H1 (cell line): Measurements from ENCODE around the gene VCP. TPM values are rescaled to one million over a fixed set of nuclear protein-coding genes. Genes with fewer than 3 reads are reported as not detected.
"Not testable (repeated sequence)": the region's sequence is repeated elsewhere in the genome, so short reads cannot be mapped to it uniquely, and the experiment has no call there.

ENCODE experiments used
- CTCF ChIA-PET: fragments of 300-600 bp; sonication (Branson Sonifier 250); formaldehyde crosslinking; loops from one replicate; lab custom pipeline; 2021; ENCODE audit not compliant: partially characterized antibody; lab: Charles Lee
- POLR2A ChIA-PET: fragments of 300-600 bp; sonication (Branson Sonifier 250); formaldehyde crosslinking; loops from one replicate; lab custom pipeline; 2021; ENCODE audit warnings: inconsistent platforms; ENCODE audit not compliant: partially characterized antibody; lab: Charles Lee
- DNase-seq, 2 experiments: peaks; one replicate each; pipeline versions ENCODE4 v3.0.0 to v3.0.0-alpha.2; 2010 to 2022; ENCODE audit warnings: low spot score in 2 of 2, low read depth in 1 of 2, mixed read lengths in 1 of 2
- FAIRE-seq: peaks from 2 replicates; lab custom pipeline; 2011; peaks lifted over from hg19 to GRCh38; lab: Jason Lieb, UNC
- H2AFZ ChIP-seq: 2 replicates; pipeline ENCODE4 v1.8.1; 2012; ENCODE audit warnings: low read length, inconsistent platforms
- H2AK5ac ChIP-seq: 2 replicates; pipeline ENCODE4 v1.6.1; 2013; ENCODE audit warnings: low read depth, low read length
- H2BK120ac ChIP-seq: replicated peaks from 2 replicates; pipeline ENCODE3; 2013; ENCODE audit warnings: low read depth, low read length, inconsistent platforms
- H2BK12ac ChIP-seq: 2 replicates; pipeline ENCODE4 v1.6.1; 2013; ENCODE audit warnings: low read depth, low read length
- H2BK15ac ChIP-seq: 2 replicates; pipeline ENCODE4 v1.6.1; 2013; ENCODE audit warnings: low read length
- H2BK20ac ChIP-seq: 2 replicates; pipeline ENCODE4 v1.6.1; 2013; ENCODE audit warnings: low read length
- H2BK5ac ChIP-seq: 2 replicates; pipeline ENCODE4 v1.6.1; 2013; ENCODE audit warnings: low read depth, low read length
- H3K14ac ChIP-seq: 2 replicates; pipeline ENCODE4 v1.6.1; 2013; ENCODE audit warnings: inconsistent platforms; ENCODE audit not compliant: insufficient read length
- H3K18ac ChIP-seq: 2 replicates; pipeline ENCODE4 v1.6.1; 2013; ENCODE audit warnings: low read length; ENCODE audit errors: extremely low read depth
- H3K23ac ChIP-seq: 2 replicates; pipeline ENCODE4 v1.6.1; 2013; ENCODE audit warnings: inconsistent platforms; ENCODE audit not compliant: insufficient read length
- H3K23me2 ChIP-seq: 2 replicates; pipeline ENCODE4 v1.6.1; 2013; ENCODE audit warnings: low read depth, low read length
- H3K27ac ChIP-seq: 2 replicates; pipeline ENCODE4 v1.6.1; 2011; ENCODE audit warnings: low read depth, low read length, inconsistent platforms
- H3K27me3 ChIP-seq, 4 experiments: replicated peaks in 1 of 4; 1 replicate in 1 of 4; 2 replicates in 3 of 4; pipeline versions ENCODE4 v1.6.1 to v1.8.1; 2011 to 2013; ENCODE audit warnings: low read length in 3 of 4, mild to moderate bottlenecking in 3 of 4, inconsistent platforms in 2 of 4, mixed read lengths in 2 of 4, moderate library complexity in 1 of 4; ENCODE audit not compliant: control insufficient read depth in 3 of 4, insufficient read depth in 3 of 4; ENCODE audit errors: extremely low read depth in 1 of 4
- H3K36me3 ChIP-seq, 4 experiments: 2 replicates each; pipeline versions ENCODE4 v1.6.1 to v1.8.1; 2011 to 2013; ENCODE audit warnings: mild to moderate bottlenecking in 4 of 4, low read length in 3 of 4, moderate library complexity in 2 of 4, control low read depth in 1 of 4, inconsistent platforms in 1 of 4; ENCODE audit not compliant: insufficient read depth in 4 of 4, control insufficient read depth in 2 of 4
- H3K4ac ChIP-seq: replicated peaks from 2 replicates; pipeline ENCODE3; 2013; ENCODE audit warnings: low read length, low read depth, mixed read lengths, inconsistent platforms; ENCODE audit not compliant: insufficient read length
- H3K4me1 ChIP-seq, 4 experiments: replicated peaks in 1 of 4; 1 replicate in 1 of 4; 2 replicates in 3 of 4; pipeline versions ENCODE4 v1.6.1 to v1.8.1; 2011 to 2013; ENCODE audit warnings: low read length in 3 of 4, inconsistent platforms in 2 of 4, mixed read lengths in 1 of 4; ENCODE audit not compliant: insufficient read depth in 4 of 4, control insufficient read depth in 3 of 4
- H3K4me2 ChIP-seq, 2 experiments: 2 replicates each; pipeline versions ENCODE4 v1.6.1 to v1.8.1; 2011 to 2013; ENCODE audit warnings: low read depth in 2 of 2, low read length in 2 of 2, control low read depth in 1 of 2, inconsistent platforms in 1 of 2, mild to moderate bottlenecking in 1 of 2; ENCODE audit not compliant: insufficient read depth in 1 of 2
- H3K4me3 ChIP-seq, 4 experiments: fragments of 200-600, 300-600 bp in 1 of 4; sonication (generic), shearing (Covaris generic), sonication (Bioruptor Twin) in 1 of 4; 2 replicates each; pipeline versions ENCODE4 v1.5.1 to v1.8.1; 2011 to 2016; ENCODE audit warnings: low read length in 4 of 4, low read depth in 3 of 4, control low read depth in 2 of 4, inconsistent platforms in 2 of 4, mild to moderate bottlenecking in 2 of 4, mixed read lengths in 1 of 4, moderate library complexity in 1 of 4; ENCODE audit not compliant: insufficient read depth in 2 of 4; ENCODE audit errors: extremely low read depth in 1 of 4
- H3K56ac ChIP-seq: replicated peaks from 2 replicates; pipeline ENCODE3; 2013; ENCODE audit warnings: low read depth, mild to moderate bottlenecking, mixed read lengths, low read length, inconsistent platforms; ENCODE audit not compliant: insufficient read length
- H3K79me1 ChIP-seq: 2 replicates; pipeline ENCODE4 v1.6.1; 2013; ENCODE audit warnings: low read depth, low read length, control low read depth
- H3K79me2 ChIP-seq, 2 experiments: 2 replicates each; pipeline versions ENCODE4 v1.6.1 to v1.8.1; 2012 to 2013; ENCODE audit warnings: low read length in 2 of 2, mild to moderate bottlenecking in 2 of 2, inconsistent platforms in 1 of 2; ENCODE audit not compliant: insufficient read depth in 2 of 2, control insufficient read depth in 1 of 2
- H3K9ac ChIP-seq, 4 experiments: replicated peaks in 1 of 4; 1 replicate in 1 of 4; 2 replicates in 3 of 4; pipeline versions ENCODE4 v1.6.1 to v1.8.1; 2011 to 2013; ENCODE audit warnings: low read depth in 3 of 4, low read length in 3 of 4, control low read depth in 2 of 4, mild to moderate bottlenecking in 2 of 4, moderate library complexity in 2 of 4, inconsistent platforms in 1 of 4; ENCODE audit errors: extremely low read depth in 1 of 4
- H3K9me3 ChIP-seq, 2 experiments: 2 replicates each; pipeline versions ENCODE4 v1.6.1 to v1.8.1; 2012 to 2013; ENCODE audit warnings: mild to moderate bottlenecking in 2 of 2, moderate library complexity in 2 of 2, control low read depth in 1 of 2, inconsistent platforms in 1 of 2, low read depth in 1 of 2, low read length in 1 of 2, mixed read lengths in 1 of 2; ENCODE audit not compliant: insufficient read depth in 2 of 2
- H4K20me1 ChIP-seq, 2 experiments: replicated peaks in 1 of 2; 2 replicates each; pipeline versions ENCODE3 to v1.8.1; 2011 to 2013; ENCODE audit warnings: inconsistent platforms in 2 of 2, low read length in 2 of 2, mild to moderate bottlenecking in 1 of 2; ENCODE audit not compliant: insufficient read depth in 2 of 2, control insufficient read depth in 1 of 2
- H4K5ac ChIP-seq: 2 replicates; pipeline ENCODE4 v1.6.1; 2013; ENCODE audit warnings: low read length, low read depth, mixed read lengths, inconsistent platforms; ENCODE audit not compliant: insufficient read length
- H4K8ac ChIP-seq: 2 replicates; pipeline ENCODE4 v1.8.0; 2013; ENCODE audit warnings: mild to moderate bottlenecking, moderate library complexity, low read length, inconsistent platforms; ENCODE audit not compliant: insufficient read depth; ENCODE audit errors: extremely low read depth
- H4K91ac ChIP-seq: replicated peaks from 2 replicates; pipeline ENCODE3; 2013; ENCODE audit warnings: low read length, mixed read lengths, inconsistent platforms; ENCODE audit not compliant: insufficient read length
- WGBS, 2 experiments: shearing (Covaris generic) in 1 of 2; methylation state at CpG; one replicate each; pipeline versions ENCODE4 v1.1.6 to v1.1.7; 2013 to 2015; ENCODE audit warnings: low lambda C conversion rate in 2 of 2, mixed read lengths in 2 of 2, inconsistent platforms in 1 of 2, low coverage in 1 of 2, missing lambda C conversion rate in 1 of 2; ENCODE audit not compliant: insufficient replicate concordance in 2 of 2, insufficient coverage in 1 of 2, insufficient read length in 1 of 2; ENCODE audit errors: extremely low coverage in 1 of 2, missing lambda C conversion rate in 1 of 2; 5-methylcytosine and 5-hydroxymethylcytosine counted together
- polyA plus RNA-seq, 7 experiments: library from polyadenylated mRNA; depleted of rRNA in 3 of 7; stranded (reverse) in 5 of 7; unstranded in 2 of 7; fragments of >200 nt in 5 of 7; fragments of 200-250 nt in 2 of 7; gene quantifications; 1 replicate in 5 of 7; 2 replicates in 1 of 7; 4 replicates in 1 of 7; pipeline versions ENCODE4 v1.2.1 to v1.2.3, GENCODE V29; 2011 to 2013; ENCODE audit warnings: missing spikeins in 2 of 7, mixed read lengths in 2 of 7
- total RNA-seq: library from RNA; stranded (reverse); fragmentation: NEBNext Ultra II Directional; extraction: Animal tissue kit (Norgen Biotek cat#: 25700); gene quantifications from 2 replicates; pipeline ENCODE4 v1.2.1, GENCODE V29; 2021

VCP gene
- total and polyA plus RNA-seq, 2 of the 8 experiments (the other 6 are each of a cell fraction or from before 2014, with no cell fraction given): 173 to 375 TPM

DNA sequence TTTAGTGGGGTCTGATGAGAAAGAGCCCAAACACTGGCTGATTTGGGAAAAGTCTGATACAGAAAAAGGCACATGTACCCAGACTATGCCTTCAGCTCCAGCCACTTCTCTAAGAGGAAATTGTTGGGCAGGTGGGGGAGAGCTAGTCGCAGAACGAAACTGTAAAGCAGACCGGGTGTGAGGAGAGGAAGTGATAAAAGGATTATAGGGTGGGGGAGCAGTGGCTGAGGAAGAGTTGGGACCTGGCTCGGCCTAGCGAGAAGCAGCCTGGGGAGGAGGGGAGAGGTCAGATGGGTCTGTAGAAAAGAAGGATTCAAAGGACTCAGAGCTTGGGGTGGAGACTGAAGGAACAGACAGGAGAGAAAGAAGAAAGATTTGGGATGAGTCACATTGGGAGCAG is 49.0 kb downstream of the VCP start:
- H3K27ac ChIP-seq, FAIRE-seq, H3K14ac ChIP-seq, H2BK12ac ChIP-seq, DNase-seq, H4K8ac ChIP-seq, H3K36me3 ChIP-seq, H3K27me3 ChIP-seq, H3K23ac ChIP-seq, H2AK5ac ChIP-seq, H3K79me1 ChIP-seq, H2BK20ac ChIP-seq, H3K9ac ChIP-seq, H3K4ac ChIP-seq, H4K5ac ChIP-seq, H3K79me2 ChIP-seq, H3K23me2 ChIP-seq, H4K20me1 ChIP-seq, H3K9me3 ChIP-seq, H2BK5ac ChIP-seq, H4K91ac ChIP-seq, H2BK15ac ChIP-seq, H3K4me3 ChIP-seq, H2AFZ ChIP-seq, H3K56ac ChIP-seq, H3K4me2 ChIP-seq, H3K18ac ChIP-seq, H2BK120ac ChIP-seq, POLR2A ChIA-PET: not testable (repeated sequence)
- CTCF ChIA-PET: interaction anchor here (0.6 kb wide), 1 partner anchor 28 kb away, joined by 3 read pairs; no protein-coding TSS in a partner anchor
- 94% methylated on average over 3 of the region's 5 CpGs; no CpG with 5 or more reads in 1 of the 2 experiments for WGBS, 2 experiments
- peaks cover 0 to 10% (median 3%) of the 10 kb centered on the region in 4 experiments; a peak in 3 of 7 replicates for H3K4me1 ChIP-seq
